Stimulated activated CD4-positive, alpha-beta T cell treated with anti-CD3 and anti-CD28 coated beads, Interleukin-1b, Interleukin-23, amount 100 ng/mL, for 1 hour (primary cell): Measurements from ENCODE around the gene OSBPL5.

Experiments
- DNase-seq, 2 donors: peaks; one replicate each; pipeline ENCODE4 v3.0.0-alpha.2; 2020; ENCODE audit warnings: low read depth in 2 of 2

The OSBPL5 gene

GRCh38 chr11:3149852-3150188, 15.3 kb downstream of the OSBPL5 start:
- DNase-seq = no peak

DNA sequence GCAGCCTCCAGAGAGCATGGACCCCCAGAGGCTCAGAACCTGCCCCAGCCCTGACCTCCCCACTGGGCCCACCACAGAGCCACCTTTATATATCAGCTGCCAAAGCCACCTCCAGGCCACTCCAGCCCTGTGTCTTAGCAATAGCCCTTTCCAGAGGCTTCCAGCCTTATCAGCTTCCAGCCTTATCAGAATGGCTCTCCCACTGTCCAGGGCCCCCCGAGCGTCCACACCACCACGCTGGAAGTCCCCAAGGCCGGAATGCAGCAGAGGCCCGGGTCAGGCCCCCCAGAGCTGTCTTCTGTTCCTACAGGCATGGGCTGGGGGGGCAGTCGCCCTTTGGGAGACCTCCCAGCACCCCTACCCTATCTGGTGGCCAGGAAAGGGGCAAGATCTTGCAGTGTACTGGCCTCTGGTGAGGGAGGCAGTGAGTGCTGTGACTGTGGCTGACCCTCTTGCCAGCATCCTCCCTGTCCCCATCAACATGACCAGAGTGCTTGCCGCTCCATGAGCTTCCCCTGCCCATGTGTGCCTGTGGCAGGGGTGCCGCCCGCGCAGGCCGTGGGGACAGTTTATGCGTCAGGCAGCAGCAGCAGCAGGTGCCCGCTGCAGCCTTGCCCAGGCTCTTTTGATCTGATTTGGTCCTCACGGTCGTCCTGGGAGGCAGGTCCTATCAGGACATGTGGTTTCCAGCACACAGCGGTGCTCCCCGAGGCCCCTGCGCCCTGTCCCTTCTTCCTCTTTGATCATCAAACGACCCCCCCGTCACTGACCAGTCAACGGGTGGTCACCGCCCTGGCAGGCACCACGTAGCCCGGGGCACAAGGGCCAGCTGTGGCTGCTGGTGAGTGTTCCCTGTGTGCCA, 15.9 kb downstream of the OSBPL5 start:
- no peak for DNase-seq

DNA sequence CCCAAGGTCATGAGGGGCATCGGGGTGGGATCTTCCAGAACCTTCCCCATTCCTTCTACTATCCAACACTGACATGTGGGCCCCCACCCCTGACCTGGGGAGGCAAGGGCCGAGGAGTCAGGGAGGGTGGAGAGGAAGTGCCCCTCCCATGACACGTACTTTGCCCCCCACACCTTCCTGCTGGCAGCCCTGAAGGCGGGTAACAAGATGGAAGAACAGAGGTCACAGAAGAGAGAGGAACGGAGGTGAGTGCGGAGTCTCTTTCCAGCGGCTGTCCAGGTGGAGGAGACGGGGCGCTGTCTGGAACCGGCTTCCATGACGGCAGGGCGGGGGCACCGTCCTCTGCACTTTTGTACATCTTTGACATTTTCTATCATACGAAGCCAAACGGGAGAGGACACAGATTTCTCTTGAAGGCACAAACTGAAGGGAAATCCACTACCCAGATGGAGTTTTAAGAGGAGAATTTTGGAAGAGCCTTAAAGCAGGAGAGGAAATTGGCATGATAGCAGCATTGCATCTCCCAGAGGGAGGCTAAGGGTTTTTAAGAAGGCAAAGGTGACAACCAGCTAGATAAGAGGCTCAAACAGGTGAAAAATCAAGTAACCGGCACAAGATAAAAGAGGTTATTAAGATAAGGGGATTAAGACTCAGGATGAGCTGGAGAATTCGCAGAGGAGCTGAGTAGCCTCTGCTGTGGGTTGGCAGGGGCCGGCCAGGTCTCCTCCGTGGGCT, 16.7 kb downstream of the OSBPL5 start:
- DNase-seq = no peak

DNA sequence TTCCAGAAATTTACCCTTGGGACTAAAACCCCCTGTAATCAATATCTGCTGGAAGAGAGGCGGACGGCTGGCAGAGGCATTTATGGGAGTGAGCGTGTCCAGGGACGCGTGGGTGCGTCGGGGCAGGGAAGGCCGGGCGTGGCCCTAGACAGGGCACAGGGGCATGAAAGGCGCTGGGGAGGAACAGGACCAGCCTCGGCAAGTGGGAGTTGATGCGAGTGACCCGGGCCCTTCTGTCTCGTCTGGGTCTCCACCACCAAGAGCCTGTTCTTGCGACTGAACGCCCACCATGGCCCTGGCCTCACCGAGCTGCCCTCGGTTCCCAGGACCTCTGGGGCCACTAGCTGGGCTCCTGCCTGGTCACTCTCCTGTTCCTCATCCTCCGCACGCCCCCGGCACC, 17.5 kb downstream of the OSBPL5 start:
- no peak for DNase-seq

- no peak for DNase-seq
These were observed 17.9 kb downstream of the OSBPL5 start for GRCh38 chr11:3147257-3147619.

- no peak for DNase-seq
These were observed 18.4 kb downstream of the OSBPL5 start for GRCh38 chr11:3146612-3147256.

DNA sequence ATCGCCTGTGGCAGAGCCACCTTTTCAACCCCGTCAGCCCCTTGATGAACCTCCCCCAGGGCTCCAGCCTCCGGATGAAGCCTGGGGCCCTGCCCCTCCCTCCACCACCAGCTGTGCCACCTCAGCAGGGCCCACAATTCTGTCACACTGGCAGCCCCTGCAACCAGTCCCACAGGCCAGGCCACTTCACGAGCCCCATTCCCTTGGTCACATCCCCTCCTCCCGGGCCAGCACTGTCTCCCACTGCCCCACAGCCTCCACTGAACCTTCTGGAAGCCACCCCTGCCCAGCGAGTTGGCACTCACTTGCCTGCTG, 19.9 kb downstream of the OSBPL5 start:
- DNase-seq = no peak

DNA sequence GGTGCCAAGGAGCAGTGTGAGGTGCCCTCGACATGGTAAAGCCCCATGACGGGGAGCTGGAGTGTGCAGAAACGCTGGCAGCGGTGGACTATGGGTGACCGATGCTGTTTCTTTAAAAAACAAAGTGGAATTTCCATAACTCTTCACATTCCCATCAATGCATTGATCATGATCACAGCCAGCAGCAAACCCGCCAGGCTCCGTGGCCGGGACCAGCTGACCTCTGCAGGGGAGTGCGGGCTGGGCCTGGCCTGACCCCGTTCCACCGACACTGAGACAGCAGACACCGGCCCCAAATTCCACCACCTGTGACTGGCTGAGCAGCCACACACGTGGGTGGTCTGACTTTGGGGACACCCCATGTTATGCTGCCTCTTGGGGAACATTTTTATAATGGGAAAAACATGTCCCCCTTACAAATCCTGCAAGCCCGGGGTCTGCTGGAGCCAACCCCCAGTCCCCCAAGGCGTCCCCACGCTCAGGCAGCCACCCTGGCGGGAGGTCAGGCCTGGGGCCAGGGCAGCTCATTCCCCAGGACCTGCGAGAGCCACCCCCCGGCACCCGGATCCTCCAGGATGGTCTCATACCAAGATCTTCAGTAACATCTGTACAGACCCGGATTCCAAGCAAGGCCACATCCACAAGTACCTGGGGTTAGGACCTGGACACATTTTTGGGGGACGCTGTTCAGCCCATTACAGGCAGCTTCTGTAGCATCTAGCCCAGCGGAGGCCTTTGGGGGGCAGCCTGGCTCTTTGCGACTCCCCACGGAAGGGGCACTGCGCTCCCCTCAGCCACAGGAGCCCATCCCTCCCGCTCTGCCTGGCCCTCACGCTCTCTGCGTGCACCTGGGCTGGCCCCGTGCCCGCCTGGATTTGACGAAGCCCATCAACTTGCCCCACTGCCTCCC, 20.6 kb downstream of the OSBPL5 start:
- no peak for DNase-seq

DNA sequence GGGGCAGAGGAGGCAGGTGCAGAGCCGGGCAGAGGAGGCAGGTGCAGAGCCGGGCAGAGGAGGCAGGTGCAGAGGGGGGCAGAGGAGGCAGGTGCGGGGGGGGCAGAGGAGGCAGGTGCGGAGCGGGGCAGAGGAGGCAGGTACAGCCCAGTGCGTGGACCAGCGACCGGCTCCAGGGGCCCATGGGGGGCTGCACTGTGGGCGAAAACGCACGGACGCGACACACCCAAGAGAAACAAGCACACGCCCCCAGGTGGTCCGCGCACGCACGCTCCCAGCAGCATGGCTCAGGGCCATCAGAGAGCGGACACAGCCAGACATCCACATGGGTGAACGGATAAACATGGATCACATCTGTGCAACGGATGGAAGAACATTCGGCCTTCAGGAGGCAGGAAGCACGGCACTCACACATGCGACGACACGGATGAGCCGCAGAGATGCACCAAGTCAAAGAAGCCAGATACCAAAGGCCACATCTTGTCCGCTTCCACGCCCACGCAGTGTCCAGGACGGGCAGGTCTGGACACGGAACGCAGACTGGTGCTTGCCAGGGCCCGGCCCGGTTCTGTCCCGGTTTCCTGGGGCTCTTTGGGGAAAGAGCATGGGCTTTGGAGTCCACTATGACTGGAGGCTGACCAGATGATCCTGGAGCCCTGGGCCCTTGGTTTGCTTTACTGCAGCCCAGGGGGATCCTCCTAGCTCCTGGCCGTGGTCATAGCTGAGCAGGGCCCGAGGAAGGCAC, 21.8 kb downstream of the OSBPL5 start:
- no peak for DNase-seq

DNA sequence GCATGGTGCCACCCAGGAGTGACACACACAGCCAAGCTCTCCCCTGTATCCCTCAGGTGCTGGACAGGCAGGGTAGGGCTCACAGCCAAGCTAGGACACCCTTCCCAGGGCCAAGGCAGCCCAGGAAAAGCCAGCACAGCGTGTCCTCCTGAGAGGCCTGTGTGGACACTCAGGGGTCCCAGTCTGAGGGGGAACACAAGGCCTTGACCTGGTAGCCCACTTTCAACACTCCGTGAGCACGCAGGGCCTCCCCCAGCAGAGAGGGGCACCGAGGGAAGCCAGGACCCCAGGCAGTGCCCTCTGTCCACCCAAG, 24.9 kb downstream of the OSBPL5 start:
- no peak for DNase-seq

DNA sequence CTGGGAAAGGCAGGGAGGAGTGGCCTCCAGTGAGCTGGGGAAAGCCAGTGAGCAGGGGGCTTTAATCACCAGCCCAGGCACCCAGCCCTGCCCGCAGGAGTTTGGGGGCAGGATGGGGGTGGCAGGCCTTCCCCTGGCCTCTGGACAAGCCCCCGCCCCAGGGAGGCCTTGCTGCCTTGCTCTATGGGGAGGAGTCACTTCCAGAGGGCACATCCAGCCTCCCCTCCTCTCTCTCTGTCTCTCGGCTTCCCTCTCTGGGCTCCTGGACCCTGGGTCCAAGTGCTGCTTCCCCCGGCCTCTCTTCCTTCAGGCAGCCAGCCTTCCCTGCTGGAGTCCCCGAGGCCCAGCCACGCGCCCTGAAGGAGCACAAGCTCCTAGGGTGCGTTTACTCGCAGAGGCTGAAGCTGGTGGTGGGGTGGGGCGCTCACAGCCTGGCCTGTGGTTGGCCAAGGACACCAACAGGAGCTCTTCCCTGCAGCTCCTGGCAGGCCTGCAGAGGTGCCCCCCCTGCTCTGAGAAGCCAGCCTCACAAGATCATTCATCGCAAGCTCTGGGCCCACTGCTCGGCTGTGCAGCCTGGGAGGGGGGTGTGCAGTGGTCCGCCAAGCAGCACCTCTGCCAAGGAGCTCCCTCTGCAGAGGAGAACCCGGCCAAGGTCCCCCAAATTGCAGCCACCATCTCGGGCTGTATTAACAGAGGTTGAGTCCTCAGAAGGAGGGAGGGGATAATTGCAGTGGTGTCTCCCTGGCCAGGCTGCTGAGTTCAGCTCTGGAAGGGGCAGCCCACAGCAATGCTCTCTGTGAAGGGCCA, 25.4 kb downstream of the OSBPL5 start:
- no peak for DNase-seq

DNA sequence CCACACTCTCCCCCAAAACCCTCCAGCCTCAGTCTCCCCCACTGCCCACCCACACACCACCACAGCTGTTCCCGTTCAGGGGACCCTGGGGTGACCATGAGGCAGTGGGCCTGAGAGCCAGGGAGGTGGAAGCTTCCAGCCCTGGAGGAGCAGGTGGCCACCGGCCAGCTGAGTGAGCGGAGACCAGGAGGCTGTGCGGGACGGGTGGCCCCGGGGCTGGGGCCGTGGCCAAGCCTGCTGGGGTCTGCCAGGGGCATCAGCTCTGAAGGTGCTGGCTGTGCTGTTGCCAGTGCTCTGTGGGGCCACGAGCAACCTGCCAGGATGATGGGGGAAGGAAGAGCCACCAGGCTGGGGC, 26.0 kb downstream of the OSBPL5 start:
- no peak for DNase-seq

- DNase-seq = no peak
These were observed 26.7 kb downstream of the OSBPL5 start for GRCh38 chr11:3138178-3139085.

GRCh38 chr11:3137486-3138177, 27.5 kb downstream of the OSBPL5 start:
- DNase-seq = no peak

- no peak for DNase-seq
These were observed 28.3 kb downstream of the OSBPL5 start for GRCh38 chr11:3136546-3137455.

DNA sequence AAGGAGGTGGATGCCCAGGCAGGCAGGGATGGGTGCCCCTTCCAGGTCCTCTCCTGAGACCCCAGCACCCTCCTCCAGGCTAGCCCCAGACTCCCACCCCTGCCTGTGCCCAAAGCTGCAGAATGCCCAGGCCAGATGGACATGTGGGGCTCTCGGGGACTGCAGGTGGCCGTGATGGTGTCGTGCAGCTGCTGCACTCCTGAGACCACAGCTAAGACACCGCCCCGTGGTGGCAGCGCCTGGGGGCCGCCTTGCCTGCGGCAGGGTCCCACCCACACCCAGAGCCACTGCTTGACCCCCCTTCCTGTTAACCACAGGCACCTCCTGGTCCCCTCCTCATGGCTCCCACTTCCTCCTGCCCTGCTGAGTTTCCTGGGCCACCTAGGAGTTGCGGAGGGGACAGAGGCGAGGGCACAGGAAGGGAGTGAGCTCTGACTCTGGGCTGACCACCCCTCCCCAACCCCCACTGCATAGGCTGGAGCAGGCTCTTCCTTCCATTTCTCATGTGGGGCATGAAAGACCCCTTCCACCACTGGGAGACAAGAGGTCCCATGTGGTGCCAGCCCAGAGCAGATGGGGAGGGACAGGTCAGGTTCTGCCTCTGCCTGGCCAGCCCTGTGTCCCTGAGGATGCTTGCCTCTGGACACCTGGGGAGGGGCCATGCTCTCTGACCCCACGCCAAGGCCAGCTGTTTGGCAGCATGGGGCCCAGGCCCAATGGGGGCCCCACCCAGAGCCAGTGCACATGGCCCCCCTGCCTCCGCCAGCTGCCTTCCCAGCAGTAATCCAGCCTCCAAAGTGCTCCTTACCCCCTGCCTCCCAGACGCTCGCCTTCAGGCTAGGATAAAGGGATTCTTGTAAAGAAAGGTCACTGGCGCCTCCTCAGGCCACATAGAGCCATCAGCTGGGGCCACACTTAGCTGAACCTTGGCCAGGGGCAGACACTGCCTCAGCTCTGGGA, 29.3 kb downstream of the OSBPL5 start:
- DNase-seq = no peak
